Heart left ventricle (tissue), 13 donors: ENCODE measurements around the gene TMEM106B.

Source experiments
- CTCF ChIP-seq, 12 donors: fragments of 200-600 bp; sonication (generic) in 4 of 12; IDR thresholded peaks; one replicate each; pipeline versions ENCODE4 v1.5.0 to v1.8.0; 2018 to 2022; ENCODE audit warnings: antibody characterized with exemption in 12 of 12, mild to moderate bottlenecking in 5 of 12
- POLR2A ChIP-seq, 2 donors: fragments of 450-650 bp; IDR thresholded peaks; one replicate each; pipeline ENCODE4 v1.6.1; 2017; ENCODE audit warnings: antibody characterized with exemption in 2 of 2, mild to moderate bottlenecking in 2 of 2, moderate library complexity in 2 of 2
- donor health status: ischemic (EF 13 %, LVEDD 7.1; RV severe dilation, severe dysfunction).
- donor health status: DM: no; HTN: yes; CAD: no.
- donor health status: DM: no; HTN: no; CAD: no.
- donor health status: ischemic (EF 25% LVEDD 6.9; RV normal size, moderate dysfunction).
- donor health status: ischemic (EF 25% LVEDD 5.7; RV mildly dilated, moderate dysfunction).
- donor health status: ischemic (EF 35%, LVEDD 5.7; RV mildly dilated, moderate dysfunction).
- donor health status: nonischemic (EF 11% LVEDD 7.7; RV severe dilation, severe dysfunction).
- donor health status: DM: yes; HTN: yes; CAD: no.
- donor health status: PGD.
- donor health status: ischemic (EF 29% LVEDD 5.4; RV normal size, mild dysfunction).
- donor health status: nonischemic (EF 23%, LVEDD 6.1; RV moderate dilation, normal function).

- TF ChIP-seq CTCF (IDR thresholded peaks at IDR 0.05), result no peak
- no peak for TF ChIP-seq POLR2A (IDR thresholded peaks at IDR 0.05)
These were observed 37.4 kb upstream of the TMEM106B start for GRCh38 chr7:12173671-12174070.
